Activated CD8-positive, alpha-beta memory T cell treated with anti-CD3 and anti-CD28 coated beads for 1 hour (primary cell): ENCODE measurements around the gene MAST2.
"Not testable (repeated sequence)": the region's sequence is repeated elsewhere in the genome, so short reads cannot be mapped to it uniquely, and the experiment has no call there.

ENCODE experiments used
- DNase-seq, 2 donors: peaks; one replicate each; pipeline ENCODE4 v3.0.0-alpha.2; 2020; ENCODE audit warnings: low read depth in 1 of 2; ENCODE audit errors: extremely low read depth in 1 of 2

Gene MAST2

DNA sequence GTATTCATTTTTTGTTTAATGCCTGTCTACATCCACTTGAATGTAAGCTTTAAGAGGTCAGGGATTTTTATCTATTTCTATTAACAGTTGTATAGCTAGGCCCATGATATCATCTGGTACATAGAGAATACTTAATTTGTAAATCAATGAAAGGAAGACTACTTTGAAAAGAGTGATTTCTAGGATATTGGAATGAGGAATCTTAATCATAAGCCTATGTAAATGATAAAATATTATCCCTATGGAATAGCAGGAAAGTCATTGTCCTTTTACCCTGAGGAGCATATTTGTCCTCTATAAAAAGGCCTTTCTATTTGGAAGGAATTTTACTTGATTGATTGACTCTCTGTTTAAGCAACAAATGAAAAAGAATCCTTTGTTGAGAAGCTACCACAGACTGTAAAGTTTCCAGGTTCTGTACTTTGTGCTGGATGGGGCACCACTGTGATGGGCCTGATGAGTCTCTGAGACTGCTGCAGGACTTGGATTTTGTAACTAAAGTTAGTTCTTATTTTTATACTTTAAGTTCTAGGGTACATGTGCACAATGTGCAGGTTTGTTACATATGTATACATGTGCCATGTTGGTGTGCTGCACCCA is 53.8 kb downstream of the MAST2 start:
- DNase-seq, result no peak

DNA sequence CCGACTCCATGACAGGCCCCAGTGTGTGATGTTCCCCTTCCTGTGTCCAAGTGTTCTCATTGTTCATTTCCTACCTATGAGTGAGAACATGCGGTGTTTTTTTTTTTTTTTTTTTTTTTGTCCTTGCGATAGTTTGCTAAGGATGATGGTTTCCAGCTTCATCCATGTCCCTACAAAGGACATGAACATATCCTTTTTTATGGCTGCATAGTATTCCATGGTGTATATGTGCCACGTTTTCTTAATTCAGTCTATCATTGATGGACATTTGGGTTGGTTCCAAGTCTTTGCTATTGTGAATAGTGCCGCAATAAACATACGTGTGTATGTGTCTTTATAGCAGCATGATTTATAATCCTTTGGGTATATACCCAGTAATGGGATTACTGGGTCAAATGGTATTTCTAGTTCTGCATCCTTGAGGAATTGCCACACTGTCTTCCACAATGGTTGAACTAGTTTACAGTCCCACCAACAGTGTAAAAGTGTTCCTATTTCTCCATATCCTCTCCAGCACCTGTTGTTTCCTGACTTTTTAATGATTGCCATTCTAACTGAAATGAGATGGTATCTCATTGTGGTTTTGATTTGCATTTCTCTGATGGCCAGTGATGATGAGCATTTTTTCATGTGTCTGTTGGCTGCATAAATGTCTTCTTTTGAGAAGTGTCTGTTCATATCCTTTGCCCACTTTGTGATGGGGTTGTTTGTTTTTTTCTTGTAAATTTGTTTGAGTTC is 54.5 kb downstream of the MAST2 start:
- not testable (repeated sequence) for DNase-seq

DNA sequence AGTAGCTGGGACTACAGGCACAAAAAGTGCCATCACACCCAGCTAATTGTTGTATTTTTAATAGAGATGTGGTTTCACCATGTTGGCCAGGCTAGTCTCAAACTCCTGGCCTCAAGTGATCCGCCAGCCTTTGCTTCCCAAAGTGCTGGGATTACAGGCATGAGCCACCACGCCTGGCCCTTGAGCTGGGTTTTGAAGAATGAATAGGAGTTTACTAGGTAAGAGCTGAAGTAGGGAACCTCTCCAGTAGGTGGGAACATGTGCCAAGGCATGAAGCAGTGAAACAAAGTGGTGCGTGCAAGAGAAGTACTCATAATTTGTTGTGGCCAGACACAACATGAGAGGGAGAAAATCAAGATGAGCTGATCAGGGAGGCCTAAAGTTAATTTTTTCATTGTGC is 55.8 kb downstream of the MAST2 start:
- no peak for DNase-seq

DNA sequence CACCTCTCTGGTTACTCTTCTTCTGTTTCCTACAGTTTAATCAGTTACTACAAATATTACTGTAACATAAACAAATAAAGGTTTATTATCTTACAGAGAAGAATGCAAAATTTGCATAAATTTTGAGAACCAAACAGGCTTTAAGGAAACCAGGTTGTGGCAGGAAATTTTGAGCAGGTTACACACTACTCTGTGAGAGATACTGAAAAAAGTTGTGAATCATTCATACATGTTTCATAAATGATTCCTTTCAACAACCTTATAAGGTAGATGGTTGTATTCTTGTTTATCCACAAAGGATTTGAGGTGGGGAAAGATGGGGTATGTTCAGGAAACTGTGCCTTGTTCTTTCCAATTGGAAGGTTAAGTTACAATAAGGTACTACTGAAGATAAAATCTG is 58.6 kb downstream of the MAST2 start:
- no peak for DNase-seq

DNA sequence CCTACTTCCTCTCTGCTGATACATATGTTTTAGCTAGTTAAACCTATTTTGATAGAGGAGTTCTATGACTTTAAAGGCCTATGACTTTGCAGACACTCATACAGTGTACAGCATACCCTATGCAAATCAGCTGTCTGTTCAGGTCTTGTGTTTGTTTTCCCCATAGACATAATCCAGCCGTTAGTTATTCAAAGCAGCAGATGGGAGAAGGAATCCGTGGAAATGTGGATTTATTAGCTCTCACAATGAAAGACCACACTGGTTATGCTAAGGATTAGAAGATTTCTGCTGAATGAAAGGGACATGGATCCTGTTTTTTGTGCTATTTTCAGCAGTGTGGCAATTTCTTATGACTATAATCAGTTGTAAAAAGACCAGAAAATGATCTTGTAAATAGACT is 59.8 kb downstream of the MAST2 start:
- DNase-seq, result no peak

DNA sequence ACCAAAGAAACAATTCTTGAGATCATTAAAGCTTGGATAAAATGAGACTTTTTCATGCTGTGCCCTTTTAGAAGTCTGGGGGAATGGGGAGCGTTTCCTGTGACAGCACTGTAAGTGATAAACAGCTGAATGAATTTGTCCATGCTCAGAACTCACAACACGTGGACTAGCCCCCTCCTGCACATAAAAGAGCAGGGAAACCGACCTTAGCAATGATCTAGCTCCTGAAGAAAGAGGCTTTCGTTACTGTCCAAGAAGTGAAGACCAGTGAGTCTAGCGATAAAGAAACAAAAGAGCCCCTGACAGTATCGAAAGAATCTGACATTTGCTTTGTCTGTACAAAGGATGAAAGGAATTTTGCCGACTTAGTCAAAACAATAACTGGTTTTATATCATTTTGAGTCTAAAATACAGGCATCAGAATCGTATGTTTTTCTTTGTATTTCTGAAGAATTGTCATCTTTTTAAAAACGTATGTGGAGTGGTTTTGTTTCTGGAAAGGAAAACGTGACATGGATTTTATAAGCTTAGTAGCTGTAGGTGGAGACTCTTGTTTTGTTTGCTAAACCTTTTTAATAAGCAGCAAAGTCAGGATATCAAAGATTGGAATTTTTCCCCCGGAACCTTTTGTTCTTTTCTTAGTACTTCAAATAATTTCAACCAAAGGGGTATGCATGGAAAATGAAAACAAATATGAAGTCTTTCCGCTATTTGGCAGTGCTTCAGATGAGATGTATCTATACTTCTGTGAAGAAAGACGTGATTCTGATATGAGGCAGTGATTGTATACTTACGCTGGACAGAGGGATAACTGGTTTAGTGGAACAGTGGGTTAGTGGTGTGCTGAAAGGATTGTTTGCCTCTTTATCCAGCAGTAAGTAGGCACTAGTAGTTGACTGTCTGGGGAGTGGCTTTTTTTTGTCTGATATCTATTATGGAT is 61.0 kb downstream of the MAST2 start:
- DNase-seq, result no peak

DNA sequence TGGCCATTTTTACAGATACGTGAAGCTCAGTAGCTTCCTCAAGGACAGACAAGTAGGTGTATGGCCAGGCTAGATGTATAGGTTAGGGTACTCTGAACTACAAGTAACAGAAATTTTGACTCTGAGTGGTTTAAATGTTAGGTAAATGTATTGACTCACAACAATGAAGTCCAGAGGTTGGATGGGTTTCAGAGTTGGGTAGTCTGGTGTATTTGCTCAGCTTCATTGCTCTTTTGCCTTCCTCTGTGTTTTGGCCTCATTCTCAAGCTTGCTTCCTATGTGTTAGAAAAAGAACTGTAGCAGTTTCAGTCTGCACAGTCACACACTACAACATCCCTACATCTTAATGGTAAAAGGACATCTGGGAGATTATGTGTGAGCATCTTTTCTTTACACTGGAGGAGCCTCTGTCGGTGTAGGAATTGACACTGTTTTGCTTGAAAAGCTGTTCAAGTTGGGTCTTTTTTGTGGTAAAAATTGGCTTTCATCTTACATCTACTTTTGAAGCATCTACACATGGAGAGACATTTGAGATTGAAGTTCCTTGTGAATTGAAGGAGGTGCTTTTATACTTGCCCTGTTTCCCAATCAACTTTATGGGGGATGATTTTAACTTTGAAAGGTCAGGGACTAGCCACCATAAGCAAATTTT is 64.4 kb downstream of the MAST2 start:
- DNase-seq, result no peak

DNA sequence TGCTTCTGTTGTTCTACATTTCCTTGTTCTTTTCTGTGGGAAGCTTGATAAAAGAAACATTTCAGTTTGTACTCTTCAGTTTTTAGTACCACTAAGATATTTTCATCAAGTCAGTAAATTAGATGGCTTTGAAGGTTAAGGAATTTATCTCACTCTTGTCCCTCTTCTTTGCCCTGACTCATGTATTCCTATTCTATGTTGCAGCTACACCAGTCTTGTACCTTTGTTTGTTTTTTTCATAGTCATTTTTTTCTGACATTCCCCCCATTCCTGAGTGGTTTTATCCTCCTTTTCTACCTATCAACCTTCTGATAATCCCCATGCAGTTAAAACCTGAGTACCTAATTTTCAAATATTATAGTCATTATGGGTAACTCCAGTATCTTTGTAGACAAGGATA is 65.4 kb downstream of the MAST2 start:
- no peak for DNase-seq

DNA sequence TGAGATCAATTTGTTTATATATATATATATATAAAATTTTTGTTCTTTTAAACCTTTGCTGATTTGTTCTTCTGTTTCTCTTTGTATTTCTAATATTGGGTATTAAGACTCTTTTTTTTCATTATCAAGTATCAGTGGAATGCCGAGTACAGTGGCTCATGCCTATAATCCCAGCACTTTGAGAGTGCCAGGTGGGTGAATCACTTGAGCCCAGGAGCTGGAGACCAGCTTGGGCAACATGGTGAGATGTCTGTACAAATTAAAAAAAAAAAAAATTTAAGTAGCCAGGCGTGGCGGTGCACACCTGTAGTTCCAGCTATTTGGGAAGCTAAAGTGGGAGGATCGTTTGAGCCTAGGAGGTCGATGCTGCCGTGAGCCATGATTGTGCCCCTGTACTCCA is 67.1 kb downstream of the MAST2 start:
- no peak for DNase-seq

DNA sequence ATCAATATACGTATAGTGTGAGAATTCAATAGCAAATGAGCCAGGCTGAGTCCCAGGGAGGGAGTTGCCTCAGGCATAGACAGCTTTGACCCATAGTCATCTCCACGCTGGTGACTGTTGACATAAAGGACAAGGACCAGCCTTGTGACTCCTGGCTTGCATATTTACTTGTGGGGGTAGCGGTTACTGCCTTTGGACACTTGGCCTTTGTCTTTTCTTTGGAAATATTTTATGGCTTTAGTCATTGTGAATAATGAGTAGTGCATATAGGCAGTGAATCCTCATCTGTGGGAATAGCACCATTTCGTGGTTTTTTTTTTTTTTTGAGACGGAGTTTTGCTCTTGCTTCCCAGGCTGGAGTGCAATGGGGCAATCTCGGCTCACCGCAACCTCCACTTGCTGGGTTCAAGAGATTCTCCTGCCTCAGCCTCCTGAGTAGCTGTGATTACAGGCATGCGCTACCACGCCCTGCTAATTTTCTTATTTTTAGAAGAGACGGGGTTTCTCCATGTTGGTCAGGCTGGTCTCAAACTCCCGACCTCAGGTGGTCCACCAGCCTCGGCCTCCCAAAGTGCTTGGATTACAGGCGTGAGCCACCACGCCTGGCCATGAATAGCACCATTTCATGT is 68.9 kb downstream of the MAST2 start:
- DNase-seq, result not testable (repeated sequence)

DNA sequence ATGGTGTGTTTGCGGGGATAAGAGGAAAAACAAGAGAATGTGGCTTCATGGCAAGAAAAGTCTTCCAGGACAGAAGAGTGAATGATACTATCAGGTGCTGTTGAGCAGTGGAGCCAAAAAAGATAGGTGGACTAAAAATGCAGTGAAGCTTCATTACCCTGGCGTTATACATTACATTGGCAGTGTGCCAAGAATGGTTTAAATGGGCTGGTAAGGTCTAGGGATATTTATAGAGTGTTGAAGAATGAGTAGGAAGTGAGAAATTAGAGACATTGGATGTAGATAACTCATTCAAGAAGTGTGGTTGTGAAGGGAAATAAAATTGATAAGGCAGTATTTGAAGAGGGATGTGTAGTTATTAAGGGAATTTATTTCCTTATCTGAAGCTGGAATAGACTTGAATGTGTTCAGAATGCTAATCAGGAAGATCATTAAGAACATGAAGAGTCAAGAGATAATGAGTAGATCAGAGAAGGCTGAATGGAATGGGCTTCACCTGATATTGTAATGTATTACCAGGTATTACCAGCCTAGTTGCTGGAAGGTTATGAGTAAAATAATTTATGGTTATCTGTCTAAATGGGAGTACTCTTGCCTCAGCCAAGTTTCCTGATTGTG is 72.7 kb downstream of the MAST2 start:
- DNase-seq, result no peak

DNA sequence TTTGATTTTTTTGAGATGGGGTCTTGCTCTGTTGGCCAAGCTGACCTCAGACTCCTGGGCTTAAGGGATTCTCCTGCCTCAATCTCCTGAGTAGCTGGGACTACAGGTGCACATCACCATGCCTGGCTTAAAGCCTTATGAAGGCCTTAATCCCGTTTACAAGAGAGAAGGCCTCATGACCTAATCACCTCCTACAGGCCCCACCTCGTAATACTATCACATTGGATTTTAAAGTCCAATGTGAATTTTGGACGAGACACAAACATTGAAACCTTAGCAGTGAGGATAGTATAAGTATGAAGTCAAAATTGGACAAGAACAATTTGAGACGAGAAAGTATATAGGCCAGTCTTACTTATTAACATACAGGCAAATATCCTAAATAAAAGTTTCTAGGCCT is 73.9 kb downstream of the MAST2 start:
- no peak for DNase-seq

DNA sequence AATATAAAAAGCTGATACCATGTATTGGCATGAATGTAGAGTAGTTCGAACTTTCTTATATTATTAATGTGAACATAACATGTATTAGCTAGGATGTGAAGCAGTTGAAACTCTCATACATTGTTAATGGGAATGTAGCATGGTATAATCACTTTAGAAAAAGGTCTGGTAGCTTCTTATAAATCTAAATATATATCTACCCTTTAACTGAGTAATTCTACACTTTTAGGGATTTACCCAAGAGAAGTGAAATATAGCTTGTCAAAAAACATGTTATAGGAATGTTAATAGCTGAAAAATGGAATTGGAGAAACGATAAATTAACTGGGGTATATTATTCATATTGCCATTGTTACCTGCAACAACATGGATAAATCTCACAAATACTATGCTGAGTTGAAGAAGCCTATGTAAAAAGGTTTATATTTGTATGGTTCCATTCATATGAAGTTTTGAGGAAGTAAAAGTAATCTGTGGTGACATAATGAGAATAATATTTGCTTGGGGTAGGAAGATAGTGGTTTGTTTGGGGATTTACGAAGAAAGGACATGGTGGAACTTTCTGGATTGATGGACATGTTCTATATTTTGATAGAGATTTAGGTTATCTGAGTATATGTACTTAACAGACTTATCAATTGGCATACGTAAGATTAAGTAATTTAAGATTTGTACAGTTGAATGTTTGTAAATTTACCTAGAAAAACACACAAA is 76.6 kb downstream of the MAST2 start:
- no peak for DNase-seq

DNA sequence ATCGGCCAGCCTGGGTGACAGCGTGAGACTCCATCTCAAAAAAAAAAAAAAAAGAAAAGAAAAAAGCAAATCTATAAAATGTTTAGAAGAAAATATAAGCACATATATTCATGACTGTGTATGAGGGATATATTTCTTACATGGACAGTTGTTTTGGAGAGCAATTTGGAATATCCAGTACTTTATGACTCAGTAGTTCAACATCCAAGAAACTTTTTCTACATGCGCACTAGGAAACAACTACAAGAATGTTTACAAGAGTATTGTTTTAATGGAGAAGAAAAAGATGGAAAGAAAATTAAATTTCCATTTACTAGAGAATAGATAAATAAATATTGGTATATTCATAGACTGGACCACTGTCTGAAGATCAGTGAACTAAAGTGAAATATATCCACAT is 77.5 kb downstream of the MAST2 start:
- DNase-seq, result no peak

DNA sequence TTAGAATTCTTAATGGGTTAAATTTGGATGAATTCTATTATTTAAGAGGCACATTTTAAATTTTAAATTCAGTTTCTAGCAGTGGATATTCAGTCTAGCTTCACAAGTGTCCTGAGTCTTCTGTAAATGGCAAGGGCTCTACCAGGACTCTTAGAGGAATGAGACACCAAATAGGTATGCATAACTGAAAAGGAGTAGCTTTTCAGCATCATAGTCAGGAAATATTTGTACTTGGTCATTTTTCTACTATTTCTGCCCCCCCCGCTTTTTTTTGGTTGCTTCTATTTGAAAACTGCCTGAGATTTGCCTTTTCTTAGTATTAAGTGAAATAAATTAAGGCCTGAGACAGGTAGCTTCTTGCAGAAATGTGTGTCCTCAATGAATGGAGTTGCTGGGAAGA is 80.2 kb downstream of the MAST2 start:
- no peak for DNase-seq

DNA sequence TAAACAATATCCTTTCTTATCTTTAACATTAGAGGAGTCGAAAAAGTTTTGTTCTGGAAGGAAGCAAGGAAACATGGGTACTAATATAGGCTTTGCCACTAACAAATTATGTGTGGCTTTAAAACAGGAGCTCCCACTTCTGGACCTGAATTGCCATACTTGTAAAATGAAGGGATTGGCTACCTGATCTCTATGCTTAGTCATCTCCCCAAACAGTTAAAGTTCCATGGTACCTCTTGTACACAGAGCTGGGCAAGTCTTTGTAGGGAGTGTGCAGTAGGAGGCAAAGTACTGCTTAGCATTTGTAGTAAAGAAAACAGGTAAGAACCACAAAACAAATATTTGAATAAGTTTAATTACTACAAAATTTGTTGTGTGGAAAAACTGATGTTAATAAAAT is 81.3 kb downstream of the MAST2 start:
- DNase-seq, result no peak

DNA sequence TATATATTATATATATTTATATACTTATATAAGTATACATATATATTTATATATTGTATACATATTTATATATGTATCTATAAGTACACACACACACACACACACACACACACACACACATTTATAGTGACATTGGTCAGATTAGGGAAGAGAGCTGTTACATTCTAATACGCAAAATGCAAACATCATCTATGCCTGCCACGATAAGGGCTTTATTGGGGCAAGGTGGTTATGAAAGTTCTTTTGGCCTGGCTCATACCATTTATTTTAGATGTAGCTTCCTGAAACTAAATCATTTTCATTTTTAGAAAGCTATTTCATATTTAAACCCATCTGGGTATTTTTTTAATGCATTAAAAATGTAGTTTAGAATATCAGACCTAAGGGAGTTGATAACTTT is 82.8 kb downstream of the MAST2 start:
- no peak for DNase-seq

DNA sequence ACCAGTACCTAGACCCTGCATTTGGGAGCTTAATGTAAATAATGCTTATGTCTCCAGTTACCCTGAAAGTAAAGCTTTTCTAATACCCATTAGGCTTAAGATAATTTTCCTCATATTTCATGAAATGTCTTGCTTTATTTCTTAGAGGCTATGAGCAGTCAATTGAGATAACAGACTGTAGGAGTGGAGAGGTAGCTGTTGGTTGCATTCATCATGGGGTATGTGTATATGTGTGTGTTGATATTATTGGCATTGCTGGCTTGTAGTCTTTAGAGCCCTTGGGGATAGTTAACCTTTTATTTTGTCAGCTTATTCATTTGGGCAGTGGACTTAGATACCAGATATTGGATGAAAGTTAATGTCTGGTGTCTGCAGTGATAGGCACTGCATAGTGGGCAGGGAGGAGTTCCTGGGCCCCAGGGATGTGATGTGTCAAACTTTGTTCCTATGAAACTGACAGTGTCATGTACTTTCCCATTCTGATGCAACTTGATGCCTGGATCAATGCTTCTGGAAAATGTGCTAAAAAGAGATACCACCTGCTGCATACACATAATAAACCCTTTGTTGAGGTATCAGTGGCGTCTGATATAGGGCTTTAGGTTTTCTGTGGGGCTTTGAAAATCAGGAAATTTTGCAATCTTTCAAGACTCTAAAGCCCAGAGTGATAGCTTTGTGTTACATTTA is 83.9 kb downstream of the MAST2 start:
- DNase-seq, result no peak

DNA sequence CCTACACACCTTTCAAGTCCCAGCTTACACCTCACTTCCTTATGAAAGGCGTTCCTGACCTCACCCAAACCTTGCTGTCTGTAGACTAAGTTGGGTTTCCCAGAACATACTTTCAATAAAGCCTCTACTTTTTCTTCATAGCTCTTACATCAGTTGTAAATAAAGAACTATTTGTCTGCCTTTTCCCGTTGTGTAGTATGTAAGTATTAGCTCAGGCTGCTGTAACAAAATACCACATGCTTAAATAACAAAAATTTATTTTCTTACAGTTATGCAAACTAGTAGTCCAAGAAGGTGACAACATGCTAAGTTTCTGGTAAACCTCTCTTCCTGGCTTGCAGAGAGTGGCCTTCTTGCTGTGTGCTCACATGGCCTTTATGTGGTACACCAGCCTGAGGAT is 86.7 kb downstream of the MAST2 start:
- DNase-seq, result no peak
